K562 (cell line): Measurements from ENCODE around the gene PDZK1. TPM values are rescaled to one million over a fixed set of nuclear protein-coding genes. Genes with fewer than 3 reads are reported as not detected.
A peak's percentile ranks its signal among the peaks of the same experiment; 100 is the strongest.

ENCODE experiments used
- ARID2 ChIP-seq: fragments of 450-650 bp; IDR thresholded peaks from 2 replicates; pipeline ENCODE4 v1.6.1; 2017; ENCODE audit warnings: antibody characterized with exemption, mild to moderate bottlenecking
- FOXJ2 ChIP-seq: fragments of 200-800 bp; sonication (Bioruptor generic); IDR thresholded peaks from 2 replicates; pipeline ENCODE4 v1.6.1; 2016; ENCODE audit warnings: missing genetic modification characterization, missing compliant biosample characterization
- FOXM1 ChIP-seq, 2 experiments: fragments of 450-650 bp in 1 of 2; sonication (generic) in 1 of 2; formaldehyde crosslinking in 1 of 2; IDR thresholded peaks; 2 replicates each; pipeline versions ENCODE4 v1.6.1 to v1.9.0; 2017 to 2022; ENCODE audit warnings: low read depth in 2 of 2, mild to moderate bottlenecking in 2 of 2, missing genetic modification reagents in 1 of 2, moderate library complexity in 1 of 2
- GATAD2B ChIP-seq: fragments of 450-650 bp; IDR thresholded peaks from 2 replicates; pipeline ENCODE4 v1.6.1; 2017; ENCODE audit warnings: mild to moderate bottlenecking, borderline replicate concordance
- HLTF ChIP-seq: fragments of 450-650 bp; IDR thresholded peaks from 2 replicates; pipeline ENCODE4 v1.6.1; 2016
- HNRNPH1 ChIP-seq: fragments of 200-400 bp; formaldehyde crosslinking; optimal IDR thresholded peaks from 2 replicates; pipeline ENCODE3; 2017; ENCODE audit warnings: low read depth, mild to moderate bottlenecking, low read length, moderate library complexity
- MAZ ChIP-seq, 2 experiments: fragments of 450-650 bp in 1 of 2; sonication (generic) in 1 of 2; formaldehyde crosslinking; IDR thresholded peaks in 1 of 2; conservative IDR thresholded peaks in 1 of 2; 2 replicates each; pipeline versions ENCODE4 v1.4.0 to v1.5.0; 2020; ENCODE audit warnings: mild to moderate bottlenecking in 1 of 2, missing genetic modification reagents in 1 of 2
- NFE2L1 ChIP-seq: fragments of 450-650 bp; IDR thresholded peaks from 2 replicates; pipeline ENCODE4 v1.6.1; 2016; ENCODE audit warnings: missing genetic modification characterization, low read depth, mild to moderate bottlenecking, missing compliant biosample characterization, moderate library complexity, borderline replicate concordance
- RBM17 ChIP-seq: fragments of 200-400 bp; formaldehyde crosslinking; IDR thresholded peaks from 2 replicates; pipeline ENCODE4 v1.6.1; 2017; ENCODE audit warnings: low read depth, mild to moderate bottlenecking, low read length, borderline replicate concordance
- SP1 ChIP-seq: sonication (generic); formaldehyde crosslinking; IDR thresholded peaks from 2 replicates; pipeline ENCODE4 v1.8.1; 2022; ENCODE audit warnings: mild to moderate bottlenecking, missing genetic modification reagents
- VEZF1 ChIP-seq: fragments of 200-800 bp; sonication (Bioruptor generic); IDR thresholded peaks from 2 replicates; pipeline ENCODE4 v1.6.1; 2017; ENCODE audit warnings: missing genetic modification characterization, missing compliant biosample characterization
- YY1 ChIP-seq, 3 experiments: IDR thresholded peaks; 2 replicates each; pipeline ENCODE4 v1.6.1; 2011; ENCODE audit warnings: low read length in 2 of 3, mild to moderate bottlenecking in 2 of 3, moderate library complexity in 2 of 3, borderline replicate concordance in 1 of 3, control low read depth in 1 of 3, low read depth in 1 of 3; ENCODE audit not compliant: insufficient read depth in 3 of 3, insufficient replicate concordance in 2 of 3, control insufficient read depth in 1 of 3, insufficient read length in 1 of 3; ENCODE audit errors: extremely low read depth in 1 of 3
- ZKSCAN1 ChIP-seq: fragments of 150-350 bp; IDR thresholded peaks from 2 replicates; pipeline ENCODE4 v1.6.1; 2016; ENCODE audit warnings: low read depth, low read length
- ZKSCAN3 ChIP-seq: fragments of 250-450 bp; sonication (Bioruptor Pico); IDR thresholded peaks from 2 replicates; pipeline ENCODE4 v1.4.0; 2020
- ZNF431 ChIP-seq: sonication (generic); formaldehyde crosslinking; IDR thresholded peaks from 2 replicates; pipeline ENCODE4 v1.8.0; 2022; ENCODE audit warnings: mild to moderate bottlenecking, missing genetic modification reagents
- ZNF507 ChIP-seq: conservative IDR thresholded peaks from 2 replicates; pipeline ENCODE4 v1.6.1; 2017; ENCODE audit warnings: missing genetic modification characterization, missing compliant biosample characterization
- ZNF76 ChIP-seq: fragments of 250-450 bp; sonication (Bioruptor Pico); IDR thresholded peaks from 2 replicates; pipeline ENCODE4 v1.4.0; 2020; ENCODE audit warnings: mild to moderate bottlenecking, moderate library complexity, borderline replicate concordance
- polyA plus RNA-seq, 8 experiments: library from polyadenylated mRNA; depleted of rRNA in 4 of 8; stranded (reverse) in 5 of 8; unstranded in 3 of 8; fragments of >200 nt; fragmentation: Nextera tagmentation in 2 of 8; fragmentation: Illumina TruSeq in 1 of 8; extraction: Ambion mirVana in 2 of 8; extraction: Trizol in 1 of 8; gene quantifications; 2 replicates each; pipeline versions ENCODE4 v1.2.1 to v1.2.3, GENCODE V29; 2011 to 2014; ENCODE audit warnings: inconsistent platforms in 1 of 8, missing spikeins in 1 of 8
- total RNA-seq, 7 experiments: library from RNA; depleted of rRNA in 6 of 7; stranded (reverse); fragments of >200 nt in 6 of 7; fragmentation: Illumina TruSeq in 2 of 7; extraction: Trizol in 2 of 7; gene quantifications; 2 replicates each; pipeline versions ENCODE4 v1.2.1 to v1.2.3, GENCODE V29; 2011 to 2021; ENCODE audit warnings: low replicate concordance in 1 of 7
- TF ChIP-seq, protein P1 (sequence below): fragments of 450-650 bp; formaldehyde crosslinking; IDR thresholded peaks from 2 replicates; pipeline ENCODE4 v1.4.0; 2020; ENCODE audit warnings: mild to moderate bottlenecking, moderate library complexity
- TF ChIP-seq, protein P2 (sequence below), 3 experiments: fragments of 200-800 bp in 1 of 3; fragments of 250-450 bp in 1 of 3; fragments of 450-650 bp in 1 of 3; sonication (Bioruptor Pico) in 1 of 3; sonication (Bioruptor generic) in 1 of 3; formaldehyde crosslinking in 1 of 3; IDR thresholded peaks; 2 replicates each; pipeline versions ENCODE4 v1.6.1 to v1.8.0; 2016 to 2022; ENCODE audit warnings: mild to moderate bottlenecking in 2 of 3, missing genetic modification characterization in 2 of 3, missing compliant biosample characterization in 1 of 3, moderate library complexity in 1 of 3

PDZK1 gene
- total and polyA plus RNA-seq, 9 of the 15 experiments (the other 6 are each of a cell fraction or from before 2014, with no cell fraction given): 0.04 to 0.22 (median 0.16) TPM; not detected in 2

- TF ChIP-seq VEZF1 (CRISPR knock-in tag) (peak; percentile 43), ZNF431 (CRISPR knock-in tag) (no peak), GATAD2B (no peak), FOXM1 (IDR thresholded peaks at IDR 0.05; ENCODE audit: low read depth) (no peak), FOXM1 (CRISPR knock-in tag; IDR thresholded peaks at IDR 0.05; ENCODE audit: low read depth) (no peak), ARID2 (0 out of 2 replicates have a peak, but pooled peaks have one; percentile 20), SP1 (CRISPR knock-in tag) (0 out of 2 replicates have a peak, but pooled peaks have one; percentile 42), RBM17 (no peak), HNRNPH1 (no peak), NFE2L1 (tag) (no peak), HLTF (no peak), YY1 (IDR thresholded peaks at IDR 0.05; ENCODE audit: borderline replicate concordance in 1 of 3, control insufficient read depth in 1 of 3, extremely low read depth in 1 of 3, insufficient read depth in 3 of 3, insufficient read length in 1 of 3, insufficient replicate concordance in 2 of 3, low read depth in 1 of 3, low read length in 2 of 3) (no peak), ZNF507 (tag) (no peak), ZKSCAN1 (no peak), MAZ (CRISPR knock-in tag; conservative IDR thresholded peaks at IDR 0.05 in 1 of 2, IDR thresholded peaks at IDR 0.05 in 1 of 2) (peak; percentile 76 to 78), ZNF76 (CRISPR knock-in tag) (no peak), ZKSCAN3 (CRISPR knock-in tag) (no peak), FOXJ2 (tag) (no peak)
- TF ChIP-seq, protein P1, sequence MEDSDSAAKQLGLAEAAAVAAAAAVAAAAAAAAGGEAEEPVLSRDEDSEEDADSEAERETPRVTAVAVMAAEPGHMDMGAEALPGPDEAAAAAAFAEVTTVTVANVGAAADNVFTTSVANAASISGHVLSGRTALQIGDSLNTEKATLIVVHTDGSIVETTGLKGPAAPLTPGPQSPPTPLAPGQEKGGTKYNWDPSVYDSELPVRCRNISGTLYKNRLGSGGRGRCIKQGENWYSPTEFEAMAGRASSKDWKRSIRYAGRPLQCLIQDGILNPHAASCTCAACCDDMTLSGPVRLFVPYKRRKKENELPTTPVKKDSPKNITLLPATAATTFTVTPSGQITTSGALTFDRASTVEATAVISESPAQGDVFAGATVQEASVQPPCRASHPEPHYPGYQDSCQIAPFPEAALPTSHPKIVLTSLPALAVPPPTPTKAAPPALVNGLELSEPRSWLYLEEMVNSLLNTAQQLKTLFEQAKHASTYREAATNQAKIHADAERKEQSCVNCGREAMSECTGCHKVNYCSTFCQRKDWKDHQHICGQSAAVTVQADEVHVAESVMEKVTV: peak; percentile 71
- TF ChIP-seq, protein P2, sequence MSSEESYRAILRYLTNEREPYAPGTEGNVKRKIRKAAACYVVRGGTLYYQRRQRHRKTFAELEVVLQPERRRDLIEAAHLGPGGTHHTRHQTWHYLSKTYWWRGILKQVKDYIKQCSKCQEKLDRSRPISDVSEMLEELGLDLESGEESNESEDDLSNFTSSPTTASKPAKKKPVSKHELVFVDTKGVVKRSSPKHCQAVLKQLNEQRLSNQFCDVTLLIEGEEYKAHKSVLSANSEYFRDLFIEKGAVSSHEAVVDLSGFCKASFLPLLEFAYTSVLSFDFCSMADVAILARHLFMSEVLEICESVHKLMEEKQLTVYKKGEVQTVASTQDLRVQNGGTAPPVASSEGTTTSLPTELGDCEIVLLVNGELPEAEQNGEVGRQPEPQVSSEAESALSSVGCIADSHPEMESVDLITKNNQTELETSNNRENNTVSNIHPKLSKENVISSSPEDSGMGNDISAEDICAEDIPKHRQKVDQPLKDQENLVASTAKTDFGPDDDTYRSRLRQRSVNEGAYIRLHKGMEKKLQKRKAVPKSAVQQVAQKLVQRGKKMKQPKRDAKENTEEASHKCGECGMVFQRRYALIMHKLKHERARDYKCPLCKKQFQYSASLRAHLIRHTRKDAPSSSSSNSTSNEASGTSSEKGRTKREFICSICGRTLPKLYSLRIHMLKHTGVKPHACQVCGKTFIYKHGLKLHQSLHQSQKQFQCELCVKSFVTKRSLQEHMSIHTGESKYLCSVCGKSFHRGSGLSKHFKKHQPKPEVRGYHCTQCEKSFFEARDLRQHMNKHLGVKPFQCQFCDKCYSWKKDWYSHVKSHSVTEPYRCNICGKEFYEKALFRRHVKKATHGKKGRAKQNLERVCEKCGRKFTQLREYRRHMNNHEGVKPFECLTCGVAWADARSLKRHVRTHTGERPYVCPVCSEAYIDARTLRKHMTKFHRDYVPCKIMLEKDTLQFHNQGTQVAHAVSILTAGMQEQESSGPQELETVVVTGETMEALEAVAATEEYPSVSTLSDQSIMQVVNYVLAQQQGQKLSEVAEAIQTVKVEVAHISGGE (CRISPR knock-in tag; IDR thresholded peaks at IDR 0.05): 0 out of 6 replicates have a peak, but pooled peaks of 1 of the 3 experiments have one; percentile 13
Measured at GRCh38 chr1:145720878-145721671, 13.9 kb upstream of the PDZK1 start (continued).
